ENCODE data around the gene ZNF701. TPM values are rescaled to one million over a fixed set of nuclear protein-coding genes. Genes with fewer than 3 reads are reported as not detected.

Gene ZNF701
- 12.4 and 18.0 TPM in 2 replicates for total RNA-seq

DNA sequence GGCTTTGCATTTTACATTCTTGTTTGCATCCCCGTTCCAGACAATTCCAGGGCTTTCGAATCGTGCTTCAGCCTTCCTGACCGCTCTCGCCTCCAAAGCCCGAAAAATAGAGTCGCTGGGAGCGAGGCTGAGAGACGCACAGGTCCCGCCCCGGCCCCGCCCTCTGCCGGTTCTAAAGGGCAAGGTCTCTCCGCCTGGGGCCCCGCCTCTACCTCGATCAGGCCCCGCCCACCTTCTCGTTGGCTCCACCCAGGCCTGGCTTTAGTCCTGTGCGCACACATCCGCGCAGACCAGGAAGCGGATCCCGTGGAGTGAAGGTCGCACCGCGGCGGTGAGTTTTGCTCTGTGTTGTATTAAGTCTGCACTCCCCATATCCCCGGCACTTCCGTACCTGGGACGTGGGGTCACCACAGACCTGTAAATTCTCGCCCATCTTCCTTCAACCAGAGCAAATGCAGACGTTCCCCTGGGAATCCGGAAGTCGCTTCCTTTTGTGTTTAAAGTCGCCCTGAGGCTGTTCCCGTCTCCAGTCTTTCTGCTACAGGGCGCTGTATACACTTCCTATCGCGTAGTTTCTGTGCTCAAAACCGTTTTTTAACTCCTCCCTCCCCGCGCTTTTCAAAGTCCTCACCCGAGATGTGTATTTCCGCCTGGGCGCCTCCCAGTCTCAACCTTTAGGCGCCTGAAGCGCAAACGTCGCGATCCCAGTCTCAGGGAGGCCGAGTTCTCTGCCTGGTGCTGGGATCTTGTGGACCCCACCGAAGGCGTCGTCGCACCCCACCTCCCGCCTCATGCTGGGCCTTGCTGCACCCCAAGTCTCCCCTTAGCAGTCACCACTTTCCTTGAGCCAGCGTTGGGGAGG is at the start of gene ZNF701:
Gene ZNF701, plus strand, starts transcription at position 288 of the 862 bp plus-strand sequence. CDS start 3,861 bp downstream, outside the sequence.

DNA sequence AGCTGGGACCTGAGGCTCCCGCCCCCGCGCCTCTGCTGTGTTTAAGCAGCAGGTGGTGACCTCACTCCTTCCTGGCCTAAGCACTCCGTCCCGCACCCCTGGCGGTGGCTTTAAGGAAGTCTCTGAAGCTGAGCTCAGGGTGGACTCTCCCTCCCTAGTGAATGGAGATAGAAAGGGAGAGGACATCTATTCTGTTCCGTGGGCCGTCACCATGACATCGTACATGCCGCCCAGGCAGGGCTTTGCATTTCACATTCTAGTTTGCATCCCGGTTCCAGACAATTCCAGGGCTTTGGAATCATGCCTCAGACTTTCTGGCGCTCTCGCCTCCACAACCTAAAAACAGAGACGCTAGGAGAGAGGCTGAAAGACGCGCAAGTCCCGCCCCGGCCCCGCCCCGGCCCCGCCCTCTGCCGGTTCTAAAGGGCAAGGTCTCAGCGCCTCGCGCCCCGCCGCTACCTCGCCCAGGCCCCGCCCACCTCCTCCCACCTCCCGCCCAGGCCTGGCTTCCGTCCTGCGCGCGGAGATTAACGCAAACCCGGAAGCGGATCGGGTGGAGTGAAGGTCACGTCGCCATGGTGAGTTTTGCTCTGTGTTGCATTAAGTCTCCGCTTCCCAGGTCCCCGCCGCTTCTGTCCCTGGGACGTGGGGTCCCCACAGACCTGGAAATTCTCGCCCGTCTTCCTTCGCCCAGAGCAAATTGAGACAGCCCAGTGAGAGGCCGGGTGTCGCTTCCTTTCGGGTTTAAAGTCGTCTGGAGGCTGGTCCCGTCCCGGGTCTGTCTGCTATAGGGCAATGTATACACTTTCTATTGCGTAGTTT is 42.7 kb upstream of the ZNF701 start, which contains the start of gene ZNF808:
Gene ZNF808, plus strand, starts transcription at position 535 of the 822 bp plus-strand sequence. CDS start 15,617 bp downstream, outside the sequence.

Small RNAs within 50 kb of the gene (small RNA-seq; reads per million reads assigned to genes)
- gene RPL39P34 = not detected

Other genes starting within 250 kb of the ZNF701 start
- 1.9 and 2.6 TPM in 2 replicates for gene ZNF610, start 234.0 kb upstream of the ZNF701 start, total RNA-seq
- 24.2 and 27.6 TPM in 2 replicates for gene ZNF880, start 200.4 kb upstream of the ZNF701 start, total RNA-seq
- gene ZNF528, start 172.4 kb upstream of the ZNF701 start, total RNA-seq = 34.7 and 42.9 TPM in 2 replicates
- not detected in 2 replicates for gene ZNF534, start 141.1 kb upstream of the ZNF701 start, total RNA-seq
- gene ZNF578, start 116.7 kb upstream of the ZNF701 start, total RNA-seq = 4.6 and 5.7 TPM in 2 replicates
- gene ZNF808, start 42.6 kb upstream of the ZNF701 start, total RNA-seq = 16.8 and 20.9 TPM in 2 replicates
- 50.4 and 52.4 TPM in 2 replicates for gene ZNF83, start 68.1 kb downstream of the ZNF701 start, total RNA-seq
- 10.4 and 11.5 TPM in 2 replicates for gene ZNF611, start 164.8 kb downstream of the ZNF701 start, total RNA-seq
- 6.3 and 7.1 TPM in 2 replicates for gene ZNF600, start 216.5 kb downstream of the ZNF701 start, total RNA-seq